Fibroblast of the aortic adventitia (primary cell): ENCODE measurements around the gene RNF149. TPM values are rescaled to one million over a fixed set of nuclear protein-coding genes. Genes with fewer than 3 reads are reported as not detected.
A peak's percentile ranks its signal among the peaks of the same experiment; 100 is the strongest.

ENCODE experiments used
- DNase-seq: peaks from one replicate; pipeline ENCODE4 v3.0.0-alpha.2; 2010; ENCODE audit warnings: low read depth
- H3K4me3 ChIP-seq: 2 replicates; pipeline ENCODE4 v1.5.1; 2011; ENCODE audit warnings: low read depth, mild to moderate bottlenecking, control low read depth, low read length, moderate library complexity
- total RNA-seq: library from RNA; depleted of rRNA; stranded (reverse); fragments of >200 nt; gene quantifications from 2 replicates; pipeline ENCODE4 v1.2.3, GENCODE V29; 2012; ENCODE audit warnings: low replicate concordance
- TF ChIP-seq, protein P1 (sequence below): IDR thresholded peaks from 2 replicates; pipeline ENCODE4 v1.5.1; 2011; ENCODE audit warnings: mild to moderate bottlenecking, low read length, control low read depth, inconsistent platforms; ENCODE audit not compliant: insufficient read depth

The RNF149 gene
- total RNA-seq, 1 donor = 50.7 TPM

- TF ChIP-seq, protein P1, sequence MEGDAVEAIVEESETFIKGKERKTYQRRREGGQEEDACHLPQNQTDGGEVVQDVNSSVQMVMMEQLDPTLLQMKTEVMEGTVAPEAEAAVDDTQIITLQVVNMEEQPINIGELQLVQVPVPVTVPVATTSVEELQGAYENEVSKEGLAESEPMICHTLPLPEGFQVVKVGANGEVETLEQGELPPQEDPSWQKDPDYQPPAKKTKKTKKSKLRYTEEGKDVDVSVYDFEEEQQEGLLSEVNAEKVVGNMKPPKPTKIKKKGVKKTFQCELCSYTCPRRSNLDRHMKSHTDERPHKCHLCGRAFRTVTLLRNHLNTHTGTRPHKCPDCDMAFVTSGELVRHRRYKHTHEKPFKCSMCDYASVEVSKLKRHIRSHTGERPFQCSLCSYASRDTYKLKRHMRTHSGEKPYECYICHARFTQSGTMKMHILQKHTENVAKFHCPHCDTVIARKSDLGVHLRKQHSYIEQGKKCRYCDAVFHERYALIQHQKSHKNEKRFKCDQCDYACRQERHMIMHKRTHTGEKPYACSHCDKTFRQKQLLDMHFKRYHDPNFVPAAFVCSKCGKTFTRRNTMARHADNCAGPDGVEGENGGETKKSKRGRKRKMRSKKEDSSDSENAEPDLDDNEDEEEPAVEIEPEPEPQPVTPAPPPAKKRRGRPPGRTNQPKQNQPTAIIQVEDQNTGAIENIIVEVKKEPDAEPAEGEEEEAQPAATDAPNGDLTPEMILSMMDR = no peak
- H3K4me3 ChIP-seq = no peak overlapping the region
- no peak for DNase-seq
Observed at GRCh38 chr2:101351207-101351606, 42.7 kb upstream of the RNF149 start.

GRCh38 chr2:101349893-101350662 lies 41.6 kb upstream of the RNF149 start:
- peak; percentile 64 for DNase-seq
- no peak overlapping the region for H3K4me3 ChIP-seq
- TF ChIP-seq, protein P1 = peak; percentile 58

GRCh38 chr2:101348883-101349282 lies 40.4 kb upstream of the RNF149 start:
- DNase-seq = no peak
- TF ChIP-seq, protein P1 = no peak
- H3K4me3 ChIP-seq = no peak overlapping the region

DNA sequence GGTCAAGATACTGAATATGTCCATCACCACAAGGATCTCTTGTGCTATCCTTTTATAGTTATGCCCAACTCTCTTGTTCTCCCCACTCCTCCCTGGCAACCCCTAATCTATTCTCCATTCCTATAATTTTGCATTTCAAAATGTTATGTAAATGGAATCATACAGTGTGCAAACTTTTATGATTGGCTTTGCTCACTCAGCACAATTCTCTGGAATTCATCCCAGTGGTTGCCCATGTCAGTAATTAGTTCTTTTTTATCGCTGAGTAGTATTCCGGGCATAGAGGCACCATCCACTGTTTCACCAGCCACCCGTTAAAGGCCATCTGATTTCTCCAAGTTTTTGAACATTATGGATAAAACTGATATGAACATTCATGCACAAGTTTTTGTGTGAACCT lies 38.4 kb upstream of the RNF149 start:
- H3K4me3 ChIP-seq = no peak overlapping the region
- no peak for DNase-seq
- TF ChIP-seq, protein P1 = no peak

- TF ChIP-seq, protein P1 = no peak
- no peak for DNase-seq
- no peak overlapping the region for H3K4me3 ChIP-seq
Observed at GRCh38 chr2:101344137-101344536, 35.6 kb upstream of the RNF149 start.

GRCh38 chr2:101342625-101343008 lies 34.1 kb upstream of the RNF149 start:
- H3K4me3 ChIP-seq = no peak overlapping the region
- TF ChIP-seq, protein P1 = no peak
- DNase-seq = no peak
